ENCODE results near the gene WDR35.

WDR35 gene

DNA sequence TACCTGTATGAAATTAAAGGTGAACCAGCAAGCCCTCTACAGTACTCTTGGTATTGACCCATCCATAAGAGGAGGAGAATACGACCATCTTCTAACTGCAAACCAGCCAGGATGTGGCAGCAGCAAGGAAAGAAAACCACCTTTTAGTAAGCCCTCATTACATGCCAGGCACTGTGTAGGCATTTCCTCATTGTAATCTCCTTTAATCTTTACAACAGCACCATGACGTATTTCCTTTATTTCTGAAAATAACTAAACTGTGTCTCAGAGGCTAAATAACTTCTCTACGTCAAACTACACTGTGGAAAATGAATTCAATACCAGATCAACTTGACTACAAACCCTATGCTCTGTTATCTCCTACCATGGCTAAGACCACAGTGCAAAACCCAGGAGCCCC, 18.2 kb downstream of the WDR35 start:
- Histone ChIP-seq H3K9ac (ENCODE audit: low read depth, low read length) (no peak overlapping the region), H3K4me3 (ENCODE audit: low read depth, low read length) (no peak overlapping the region), H3K36me3 (ENCODE audit: control insufficient read depth, insufficient read depth, low read length) (no peaks in the 10 kb centered on the region), H3K27me3 (ENCODE audit: control insufficient read depth, insufficient read depth, low read length) (no peaks in the 10 kb centered on the region), H3K4me1 (ENCODE audit: control insufficient read depth, insufficient read depth, low read length) (no peaks in the 10 kb centered on the region), H3K9me3 (ENCODE audit: control insufficient read depth, insufficient read depth, low read length) (no peaks in the 10 kb centered on the region)

- no peak overlapping the region for H3K4me3 ChIP-seq (ENCODE audit: low read depth, low read length)
- H3K36me3 ChIP-seq (ENCODE audit: control insufficient read depth, insufficient read depth, low read length) = no peaks in the 10 kb centered on the region
- no peaks in the 10 kb centered on the region for H3K27me3 ChIP-seq (ENCODE audit: control insufficient read depth, insufficient read depth, low read length)
- no peak overlapping the region for H3K9ac ChIP-seq (ENCODE audit: low read depth, low read length)
- H3K9me3 ChIP-seq (ENCODE audit: control insufficient read depth, insufficient read depth, low read length) = no peaks in the 10 kb centered on the region
- H3K4me1 ChIP-seq (ENCODE audit: control insufficient read depth, insufficient read depth, low read length) = no peaks in the 10 kb centered on the region
Observed at GRCh38 chr2:19963386-19963785, 26.5 kb downstream of the WDR35 start.

DNA sequence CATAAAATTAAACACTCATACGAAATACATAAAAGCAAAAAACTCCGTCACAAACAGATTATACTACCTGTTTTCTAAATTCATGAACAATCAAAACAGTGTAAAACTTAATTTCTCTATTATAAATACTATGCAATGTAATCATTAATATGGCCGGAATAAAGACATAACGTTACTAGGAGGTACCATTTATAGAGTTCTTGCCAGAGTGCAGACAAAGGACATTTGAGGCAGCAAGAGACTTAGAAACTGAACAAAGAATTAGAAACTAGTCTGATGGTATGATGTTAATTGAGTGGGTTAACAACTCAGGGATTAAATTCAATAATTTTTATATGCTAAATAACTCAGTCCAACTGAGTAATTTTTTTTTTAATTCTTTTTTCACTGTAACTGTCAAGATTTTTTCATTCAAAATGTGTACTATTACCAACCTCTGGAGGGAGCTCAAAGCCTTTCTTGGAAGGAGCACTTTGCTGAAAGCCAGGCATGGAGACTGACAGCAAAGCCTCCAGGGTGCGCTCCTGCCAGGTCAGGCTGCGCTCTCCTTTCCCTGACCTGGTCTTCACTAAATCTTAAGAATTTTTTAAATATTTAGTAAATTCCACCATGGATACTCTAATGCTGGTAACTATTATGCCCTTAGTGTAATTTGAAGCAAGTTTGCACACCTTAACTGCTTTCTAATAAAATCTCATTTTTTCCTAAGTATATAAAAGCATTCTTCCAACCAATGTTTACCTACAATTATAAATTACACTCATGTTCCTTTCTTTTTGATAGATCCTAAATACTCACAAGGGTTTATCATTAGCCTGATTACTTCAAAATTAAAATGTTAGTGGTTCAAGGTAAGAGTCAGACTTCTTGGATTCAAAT, 34.1 kb downstream of the WDR35 start:
- H3K27me3 ChIP-seq (ENCODE audit: control insufficient read depth, insufficient read depth, low read length) = no peaks in the 10 kb centered on the region
- no peaks in the 10 kb centered on the region for H3K4me1 ChIP-seq (ENCODE audit: control insufficient read depth, insufficient read depth, low read length)
- no peak overlapping the region for H3K9ac ChIP-seq (ENCODE audit: low read depth, low read length)
- H3K4me3 ChIP-seq (ENCODE audit: low read depth, low read length) = no peak overlapping the region
- H3K36me3 ChIP-seq (ENCODE audit: control insufficient read depth, insufficient read depth, low read length) = no peaks in the 10 kb centered on the region
- no peaks in the 10 kb centered on the region for H3K9me3 ChIP-seq (ENCODE audit: control insufficient read depth, insufficient read depth, low read length)

GRCh38 chr2:19949071-19949470, 40.8 kb downstream of the WDR35 start:
- Histone ChIP-seq H3K27me3 (ENCODE audit: control insufficient read depth, insufficient read depth, low read length) (no peaks in the 10 kb centered on the region), H3K9me3 (ENCODE audit: control insufficient read depth, insufficient read depth, low read length) (no peaks in the 10 kb centered on the region), H3K36me3 (ENCODE audit: control insufficient read depth, insufficient read depth, low read length) (no peaks in the 10 kb centered on the region), H3K9ac (ENCODE audit: low read depth, low read length) (no peak overlapping the region), H3K4me3 (ENCODE audit: low read depth, low read length) (no peak overlapping the region), H3K4me1 (ENCODE audit: control insufficient read depth, insufficient read depth, low read length) (peaks cover 12% of the 10 kb centered on the region)

DNA sequence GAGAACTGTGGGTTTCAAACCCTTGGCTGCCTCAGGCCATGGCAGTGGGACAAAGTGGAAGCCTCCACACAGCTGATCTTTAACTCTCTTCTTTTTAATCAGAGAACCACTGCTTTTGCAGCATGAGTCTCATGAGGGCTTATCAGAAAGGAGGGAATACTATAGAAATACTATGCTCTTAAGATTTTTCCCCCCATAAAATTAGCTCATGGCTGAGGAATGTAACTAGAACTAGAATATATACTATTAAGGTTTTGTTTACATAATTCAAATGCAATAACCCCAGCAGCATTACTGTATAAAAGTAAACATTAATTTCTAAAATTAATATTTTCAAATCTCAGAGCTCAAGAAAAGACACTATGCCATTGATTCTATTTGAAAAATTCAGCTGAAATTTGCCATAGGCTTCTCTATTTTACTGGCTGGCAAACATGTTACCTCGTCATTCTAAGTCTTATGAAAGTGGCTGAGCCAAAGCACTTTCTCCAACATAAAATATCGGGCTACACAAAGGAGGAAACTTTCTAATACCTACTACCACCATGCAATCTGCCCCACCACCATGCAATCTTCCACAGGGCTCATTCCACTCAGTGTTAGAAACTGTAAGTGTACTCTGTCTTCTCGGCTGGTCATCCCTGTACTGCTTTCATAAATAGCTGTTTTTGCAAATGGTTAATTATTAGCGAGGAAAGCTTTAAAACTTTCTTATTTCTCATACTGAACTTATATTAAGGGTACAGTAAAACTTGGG, 42.5 kb downstream of the WDR35 start:
- H3K9me3 ChIP-seq (ENCODE audit: control insufficient read depth, insufficient read depth, low read length) = no peaks in the 10 kb centered on the region
- no peaks in the 10 kb centered on the region for H3K27me3 ChIP-seq (ENCODE audit: control insufficient read depth, insufficient read depth, low read length)
- H3K4me1 ChIP-seq (ENCODE audit: control insufficient read depth, insufficient read depth, low read length) = peaks cover 16% of the 10 kb centered on the region
- no peak overlapping the region for H3K9ac ChIP-seq (ENCODE audit: low read depth, low read length)
- H3K4me3 ChIP-seq (ENCODE audit: low read depth, low read length) = no peak overlapping the region
- no peaks in the 10 kb centered on the region for H3K36me3 ChIP-seq (ENCODE audit: control insufficient read depth, insufficient read depth, low read length)

DNA sequence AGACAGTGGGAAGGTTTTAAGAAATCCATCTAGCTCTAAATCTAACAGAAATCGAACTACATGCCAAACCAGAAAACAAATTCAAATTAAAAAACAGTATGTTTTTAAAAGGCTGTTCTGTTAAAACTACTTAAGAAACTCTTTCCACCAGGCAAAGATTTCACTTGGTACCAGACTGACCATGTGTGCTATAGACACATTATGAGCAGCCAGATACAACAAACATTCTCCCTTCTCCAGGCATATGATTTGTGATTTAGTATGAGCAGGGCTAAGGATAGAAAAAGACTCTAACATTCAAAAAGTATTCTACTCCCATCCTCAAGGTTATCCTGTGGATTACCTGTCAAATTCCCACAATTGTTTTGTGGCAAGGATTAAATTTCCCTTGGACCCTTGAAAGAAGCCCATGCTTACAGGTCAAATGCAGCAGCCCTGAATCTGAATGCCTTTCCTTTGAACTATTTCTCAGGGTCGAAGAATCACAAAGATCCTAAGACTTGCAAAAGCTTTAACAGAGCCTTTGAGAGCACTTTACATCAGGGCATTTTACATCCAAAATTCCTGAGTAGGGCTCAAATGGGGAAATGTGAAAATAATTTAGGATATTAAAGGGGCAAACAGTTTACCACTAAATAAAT, 45.6 kb downstream of the WDR35 start:
- Histone ChIP-seq H3K4me3 (ENCODE audit: low read depth, low read length) (no peak overlapping the region), H3K36me3 (ENCODE audit: control insufficient read depth, insufficient read depth, low read length) (no peaks in the 10 kb centered on the region), H3K4me1 (ENCODE audit: control insufficient read depth, insufficient read depth, low read length) (peaks cover 18% of the 10 kb centered on the region), H3K9me3 (ENCODE audit: control insufficient read depth, insufficient read depth, low read length) (no peaks in the 10 kb centered on the region), H3K9ac (ENCODE audit: low read depth, low read length) (no peak overlapping the region), H3K27me3 (ENCODE audit: control insufficient read depth, insufficient read depth, low read length) (no peaks in the 10 kb centered on the region)

GRCh38 chr2:19943189-19943588, 46.7 kb downstream of the WDR35 start:
- H3K27me3 ChIP-seq (ENCODE audit: control insufficient read depth, insufficient read depth, low read length) = no peaks in the 10 kb centered on the region
- no peaks in the 10 kb centered on the region for H3K36me3 ChIP-seq (ENCODE audit: control insufficient read depth, insufficient read depth, low read length)
- no peak overlapping the region for H3K4me3 ChIP-seq (ENCODE audit: low read depth, low read length)
- H3K9me3 ChIP-seq (ENCODE audit: control insufficient read depth, insufficient read depth, low read length) = no peaks in the 10 kb centered on the region
- H3K4me1 ChIP-seq (ENCODE audit: control insufficient read depth, insufficient read depth, low read length) = peaks cover 18% of the 10 kb centered on the region
- no peak overlapping the region for H3K9ac ChIP-seq (ENCODE audit: low read depth, low read length)

- Histone ChIP-seq H3K4me1 (ENCODE audit: control insufficient read depth, insufficient read depth, low read length) (peaks cover 18% of the 10 kb centered on the region), H3K36me3 (ENCODE audit: control insufficient read depth, insufficient read depth, low read length) (no peaks in the 10 kb centered on the region)
Observed at GRCh38 chr2:19942199-19942598, 47.7 kb downstream of the WDR35 start.

GRCh38 chr2:19937004-19937403, 52.9 kb downstream of the WDR35 start:
- H3K9me3 ChIP-seq (ENCODE audit: control insufficient read depth, insufficient read depth, low read length) = no peaks in the 10 kb centered on the region
- H3K4me1 ChIP-seq (ENCODE audit: control insufficient read depth, insufficient read depth, low read length) = no peaks in the 10 kb centered on the region
- no peak overlapping the region for H3K4me3 ChIP-seq (ENCODE audit: low read depth, low read length)
- no peak overlapping the region for H3K9ac ChIP-seq (ENCODE audit: low read depth, low read length)
- peaks cover 7% of the 10 kb centered on the region for H3K36me3 ChIP-seq (ENCODE audit: control insufficient read depth, insufficient read depth, low read length)
- H3K27me3 ChIP-seq (ENCODE audit: control insufficient read depth, insufficient read depth, low read length) = no peaks in the 10 kb centered on the region

More at GRCh38 chr2:19942199-19942598, 47.7 kb downstream of the WDR35 start:
- Histone ChIP-seq H3K9me3 (ENCODE audit: control insufficient read depth, insufficient read depth, low read length) (no peaks in the 10 kb centered on the region), H3K27me3 (ENCODE audit: control insufficient read depth, insufficient read depth, low read length) (no peaks in the 10 kb centered on the region), H3K9ac (ENCODE audit: low read depth, low read length) (no peak overlapping the region), H3K4me3 (ENCODE audit: low read depth, low read length) (no peak overlapping the region)

- Histone ChIP-seq H3K27me3 (ENCODE audit: control insufficient read depth, insufficient read depth, low read length) (no peaks in the 10 kb centered on the region), H3K9me3 (ENCODE audit: control insufficient read depth, insufficient read depth, low read length) (no peaks in the 10 kb centered on the region), H3K4me3 (ENCODE audit: low read depth, low read length) (no peak overlapping the region), H3K4me1 (ENCODE audit: control insufficient read depth, insufficient read depth, low read length) (no peaks in the 10 kb centered on the region), H3K9ac (ENCODE audit: low read depth, low read length) (no peak overlapping the region), H3K36me3 (ENCODE audit: control insufficient read depth, insufficient read depth, low read length) (peaks cover 7% of the 10 kb centered on the region)
Observed at GRCh38 chr2:19936203-19936602, 53.7 kb downstream of the WDR35 start.

DNA sequence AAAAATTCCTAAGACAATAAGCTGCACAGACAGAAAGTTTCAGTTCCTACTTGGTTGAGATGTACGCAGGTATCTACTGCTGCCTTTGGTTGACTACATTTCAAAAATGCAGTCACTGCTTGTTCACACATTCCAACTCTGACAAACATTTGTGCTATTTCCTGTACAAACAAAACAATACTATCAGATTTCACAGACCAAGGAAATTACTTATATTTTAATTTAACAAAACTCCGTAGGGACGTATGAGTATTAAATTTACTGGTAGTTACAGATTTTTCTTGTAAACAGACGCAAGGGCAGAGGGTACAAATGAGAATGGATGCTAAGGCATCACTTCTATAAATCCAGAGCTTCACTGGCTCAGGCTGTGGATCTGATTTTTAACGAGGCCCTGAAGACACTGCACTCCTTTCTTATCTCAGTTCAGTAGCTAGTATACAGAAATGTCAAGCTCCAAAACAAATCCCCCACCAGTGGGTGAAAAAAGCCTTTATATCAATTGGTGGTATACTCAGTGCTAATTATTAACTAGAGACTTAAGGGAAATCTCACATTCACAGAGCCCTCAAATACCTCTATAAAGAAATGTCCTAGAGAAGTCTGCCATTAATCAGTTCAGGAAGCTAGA, 56.4 kb downstream of the WDR35 start:
- no peaks in the 10 kb centered on the region for H3K9me3 ChIP-seq (ENCODE audit: control insufficient read depth, insufficient read depth, low read length)
- H3K36me3 ChIP-seq (ENCODE audit: control insufficient read depth, insufficient read depth, low read length) = peaks cover 7% of the 10 kb centered on the region
- H3K4me3 ChIP-seq (ENCODE audit: low read depth, low read length) = no peak overlapping the region
- H3K27me3 ChIP-seq (ENCODE audit: control insufficient read depth, insufficient read depth, low read length) = no peaks in the 10 kb centered on the region
- H3K9ac ChIP-seq (ENCODE audit: low read depth, low read length) = no peak overlapping the region
- H3K4me1 ChIP-seq (ENCODE audit: control insufficient read depth, insufficient read depth, low read length) = no peaks in the 10 kb centered on the region

All from iPS-15b (cell line).